HG02973 (cell line): ENCODE data around the gene AGAP3.

Source experiments
- ATAC-seq: cut with Tn5 transposase; IDR thresholded peaks from one replicate; pipeline ENCODE4 v1.9.1; 2021; ENCODE audit warnings: moderate library complexity; ENCODE audit not compliant: unreplicated experiment

Gene AGAP3

DNA sequence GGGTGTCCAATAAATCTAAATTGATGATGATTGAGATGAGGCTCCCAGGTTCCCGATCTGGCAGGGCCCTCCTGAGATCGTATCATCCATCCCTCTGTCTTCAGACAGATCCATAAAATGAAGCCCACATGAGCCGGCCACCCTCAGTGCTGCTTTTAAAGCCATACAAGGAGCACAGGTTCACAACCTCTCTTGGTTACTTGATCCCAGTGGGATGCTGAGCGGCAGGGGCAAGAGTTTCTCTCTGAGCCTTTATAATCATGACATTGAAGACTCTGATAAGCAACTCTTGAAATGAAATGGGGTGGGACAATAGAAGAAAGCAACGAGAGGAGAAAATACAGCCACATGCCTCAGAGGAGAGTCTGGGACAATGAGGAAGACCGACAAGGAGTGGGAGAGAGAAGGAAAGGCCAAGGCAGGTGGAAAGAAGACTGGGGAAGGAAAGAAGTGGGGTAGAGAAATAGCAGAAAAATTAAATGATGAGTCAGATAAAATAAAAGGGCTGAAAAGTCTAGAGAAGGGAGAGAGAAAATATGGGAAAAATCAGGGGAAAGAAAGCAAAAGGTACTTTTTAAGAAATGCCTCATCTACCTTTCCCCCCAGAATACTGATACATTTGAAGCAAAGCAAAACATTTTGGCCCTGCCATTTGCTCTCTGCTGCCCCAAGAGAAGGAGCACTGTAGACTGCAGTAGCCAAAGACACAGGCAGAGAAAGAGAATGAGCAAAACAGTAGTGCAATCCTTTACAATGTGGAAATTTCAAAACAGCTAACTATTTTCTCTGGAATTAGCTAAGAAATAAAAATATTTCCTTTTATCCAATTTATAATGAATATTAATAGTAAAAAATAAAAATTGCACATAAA lies 66.6 kb downstream of the AGAP3 start:
- ATAC-seq: no peak

DNA sequence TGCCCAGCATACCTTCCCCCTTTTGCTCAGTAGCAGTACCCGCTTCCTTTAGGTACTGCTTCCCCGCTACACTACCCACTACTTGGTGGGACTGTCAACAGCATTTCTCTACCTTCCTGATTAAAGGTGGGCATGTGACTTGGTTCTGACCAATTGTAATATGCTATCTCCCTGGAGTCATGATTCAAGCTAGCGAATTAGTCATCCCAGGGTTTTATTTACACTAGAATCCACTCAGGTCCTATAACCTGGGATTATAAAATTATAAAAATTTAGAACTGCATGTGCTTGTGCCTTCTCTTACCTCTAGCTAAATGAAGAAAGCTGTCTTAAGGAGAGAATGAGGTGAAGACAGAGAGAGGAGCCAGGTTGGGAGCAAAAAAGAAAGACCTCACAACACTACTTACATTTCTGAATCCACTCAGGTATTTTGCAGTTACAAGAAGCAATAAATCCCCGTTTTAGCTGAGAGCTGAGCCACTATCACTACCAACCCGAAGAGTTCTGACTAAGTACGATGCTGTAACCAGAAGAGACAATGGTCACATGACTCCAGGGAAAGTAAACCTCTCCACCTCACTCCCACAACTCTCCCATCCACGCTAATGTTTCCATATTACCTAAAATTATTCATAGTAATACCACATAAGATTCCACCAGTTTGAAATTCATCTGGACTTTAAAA lies 71.5 kb downstream of the AGAP3 start:
- ATAC-seq: no peak

DNA sequence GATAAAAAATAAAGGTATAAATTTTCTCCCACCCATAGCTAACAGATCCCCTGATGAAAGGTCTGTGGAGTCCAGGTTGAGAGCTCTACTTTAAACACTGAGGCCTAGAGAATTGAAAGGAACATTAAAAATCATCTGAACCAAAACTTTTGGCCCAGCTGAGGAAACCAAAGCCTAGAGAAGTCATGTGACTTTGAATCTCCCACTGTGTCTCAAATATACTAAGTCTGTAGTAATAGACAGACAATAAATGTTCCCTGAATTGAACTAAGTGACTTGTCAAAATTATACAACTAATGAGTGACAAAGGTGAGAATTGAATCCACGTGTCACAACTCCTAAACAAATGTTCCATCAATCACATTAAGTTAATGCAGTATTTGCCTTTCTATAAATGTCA lies 75.5 kb downstream of the AGAP3 start:
- no peak for ATAC-seq

- ATAC-seq: no peak
Observed at GRCh38 chr7:151166629-151167196, 80.4 kb downstream of the AGAP3 start.

GRCh38 chr7:151167197-151167961 lies 81.1 kb downstream of the AGAP3 start, which contains the start of gene GBX1:
Gene GBX1, minus strand, starts transcription at chr7:151167694. Its CDS starts 146 bp downstream, at chr7:151167548.
- ATAC-seq: no peak

DNA sequence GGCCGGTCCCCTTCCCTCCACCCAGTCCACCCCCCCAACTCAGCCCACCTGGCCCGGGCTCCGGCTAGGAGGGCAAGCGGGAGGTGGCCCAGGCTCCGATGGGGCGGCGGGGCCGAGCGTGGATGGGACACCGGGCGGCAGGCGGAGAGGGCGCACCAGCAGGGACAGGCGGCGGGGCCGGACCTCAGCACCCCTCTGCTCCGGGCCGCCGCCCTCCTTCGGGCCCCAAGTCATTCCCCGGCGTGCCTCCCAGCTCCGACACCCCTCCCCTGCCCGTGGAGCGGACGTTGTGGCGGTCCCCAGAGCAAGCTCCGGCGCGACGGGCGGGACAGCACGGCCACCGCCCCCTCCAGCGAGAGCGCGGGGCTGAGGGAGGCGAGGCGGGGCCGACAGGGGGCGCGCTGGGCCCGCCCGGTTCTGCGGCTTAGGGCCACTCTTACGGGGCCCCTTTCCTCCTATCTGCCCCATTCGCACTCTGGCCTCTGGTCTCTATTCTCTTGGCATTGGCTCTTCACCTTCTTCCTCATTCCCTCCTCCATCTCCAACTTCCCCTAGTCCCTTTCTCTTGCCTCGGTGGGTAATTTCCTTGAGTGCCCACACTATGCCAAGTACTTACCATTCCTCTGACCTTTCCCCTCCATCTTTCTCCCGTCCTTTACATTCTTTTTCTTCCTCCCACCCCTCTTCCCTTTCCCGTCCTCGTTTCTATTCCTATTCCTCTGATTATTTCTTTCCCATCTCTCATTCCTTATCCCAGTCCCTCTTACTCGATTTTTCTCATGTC lies 81.9 kb downstream of the AGAP3 start:
- ATAC-seq: no peak

- no peak for ATAC-seq
Observed at GRCh38 chr7:151168787-151169162, 82.5 kb downstream of the AGAP3 start.

GRCh38 chr7:151172273-151173141 lies 86.2 kb downstream of the AGAP3 start:
- ATAC-seq: no peak

DNA sequence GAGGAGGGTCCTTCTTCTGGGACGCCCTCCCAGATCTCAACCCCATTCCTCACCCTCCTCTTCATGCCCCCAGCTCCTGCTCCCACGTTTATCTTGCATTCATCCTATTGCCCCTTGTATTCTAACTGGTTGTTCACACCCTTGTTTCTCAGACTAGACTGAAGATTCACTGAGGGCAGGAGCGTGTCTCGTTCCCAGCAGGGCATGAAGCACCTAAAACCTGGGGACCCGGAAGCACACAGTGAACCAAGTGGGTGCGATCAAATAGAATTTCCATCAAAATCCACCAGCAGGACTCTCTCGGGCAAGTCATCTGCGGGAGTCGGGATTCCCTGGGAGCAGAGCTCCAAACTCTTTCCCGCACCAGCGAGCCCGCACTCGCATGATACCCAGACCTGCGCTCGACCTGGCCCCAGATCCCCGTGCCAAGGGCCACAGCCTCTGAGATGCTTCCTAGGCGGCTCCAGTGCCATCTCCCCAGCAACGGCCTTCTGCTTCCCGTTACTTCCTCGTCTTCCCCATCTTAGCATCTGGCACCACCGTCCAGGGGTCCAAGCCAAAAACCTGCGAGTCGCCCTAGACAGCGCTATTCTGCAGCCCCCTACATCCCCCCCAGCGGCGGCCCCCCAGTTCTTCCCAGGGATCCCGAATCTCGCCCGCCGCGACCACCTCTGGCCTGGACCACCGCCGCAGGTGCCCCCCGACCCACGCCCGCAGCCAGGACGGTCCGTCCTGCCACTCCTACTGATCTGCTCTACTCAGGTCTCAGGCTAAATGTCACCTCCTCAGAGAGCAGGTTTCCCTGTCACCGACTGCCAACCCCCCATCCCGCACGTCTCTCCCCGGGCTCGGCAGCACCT lies 87.3 kb downstream of the AGAP3 start:
- ATAC-seq: no peak

DNA sequence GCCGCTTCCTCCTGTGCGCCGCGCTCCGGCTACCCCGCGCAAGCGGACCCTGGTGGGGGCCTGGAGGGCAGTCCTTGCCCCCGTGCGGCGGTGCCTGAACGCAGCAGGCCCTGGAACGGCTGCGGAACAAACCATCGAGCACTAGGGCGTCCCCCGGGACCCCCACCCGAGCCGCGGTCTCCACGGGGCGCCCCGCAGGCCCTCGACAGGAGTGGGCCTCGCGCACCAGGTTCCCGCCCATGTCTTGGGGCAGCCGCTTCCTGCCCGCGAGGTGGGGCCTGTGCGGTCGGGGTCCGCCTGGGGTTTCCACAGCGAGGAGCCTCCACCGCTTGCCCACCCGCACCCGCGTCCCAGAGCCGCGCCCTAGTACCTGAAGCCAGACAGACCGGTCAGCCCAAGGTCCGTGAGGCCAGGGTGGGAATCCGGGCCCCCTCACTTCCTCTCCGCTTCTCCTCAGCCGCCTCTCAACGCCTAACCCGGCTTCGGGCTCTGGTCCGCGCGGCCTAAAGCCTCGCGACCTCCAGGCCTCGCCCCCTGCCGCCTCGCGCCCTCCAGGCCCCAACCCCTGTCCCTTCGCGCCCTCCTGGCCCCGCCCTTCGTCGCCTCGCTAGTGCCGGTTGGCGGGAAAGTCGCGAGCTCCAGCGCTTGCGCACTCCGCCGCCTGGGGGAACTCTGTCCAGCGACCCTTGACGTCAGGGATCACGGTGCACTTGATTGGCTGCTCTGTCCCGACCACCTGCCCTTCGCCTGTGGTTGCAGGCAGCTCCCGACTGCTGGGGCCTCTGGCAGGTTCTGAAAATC lies 88.2 kb downstream of the AGAP3 start:
- no peak for ATAC-seq

DNA sequence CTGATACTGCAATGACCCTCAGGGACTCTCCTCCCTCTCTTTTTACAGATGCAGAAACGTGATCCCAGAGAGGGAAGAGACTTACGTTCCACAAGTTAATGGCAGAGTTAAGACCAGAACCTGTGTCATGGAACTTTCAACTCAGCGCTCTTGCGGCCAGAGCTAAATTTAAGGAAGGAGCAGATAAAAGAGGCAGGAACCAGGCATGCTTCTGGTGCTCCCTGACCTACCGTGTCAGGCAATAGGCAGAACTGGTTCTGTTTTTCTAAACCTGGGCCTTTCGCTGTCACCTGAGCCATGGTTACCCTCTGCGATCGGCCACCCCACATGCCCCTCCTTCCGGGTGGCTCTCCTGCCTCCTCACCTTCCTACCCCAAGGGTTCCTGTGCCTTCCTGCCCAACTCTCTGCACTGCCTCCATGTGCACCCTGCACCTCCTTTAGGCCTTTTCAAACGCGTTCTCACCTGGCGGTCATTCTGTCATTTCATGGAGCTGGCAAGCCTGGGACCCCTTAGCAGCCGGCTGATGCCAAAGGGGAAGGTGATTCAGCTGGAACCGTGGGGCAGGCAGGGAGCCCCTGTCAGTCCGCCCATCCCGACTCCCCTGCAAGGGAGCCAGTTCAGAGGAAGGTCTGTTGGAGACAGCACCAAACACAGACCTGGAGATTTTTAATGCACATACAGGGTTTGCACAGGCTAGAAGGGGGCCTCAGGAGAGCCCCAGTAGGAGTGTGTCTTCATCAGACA lies 88.9 kb downstream of the AGAP3 start:
- ATAC-seq: no peak

- no peak for ATAC-seq
Observed at GRCh38 chr7:151175793-151176311, 89.6 kb downstream of the AGAP3 start.

GRCh38 chr7:151176401-151176800 lies 90.1 kb downstream of the AGAP3 start:
- no peak for ATAC-seq

DNA sequence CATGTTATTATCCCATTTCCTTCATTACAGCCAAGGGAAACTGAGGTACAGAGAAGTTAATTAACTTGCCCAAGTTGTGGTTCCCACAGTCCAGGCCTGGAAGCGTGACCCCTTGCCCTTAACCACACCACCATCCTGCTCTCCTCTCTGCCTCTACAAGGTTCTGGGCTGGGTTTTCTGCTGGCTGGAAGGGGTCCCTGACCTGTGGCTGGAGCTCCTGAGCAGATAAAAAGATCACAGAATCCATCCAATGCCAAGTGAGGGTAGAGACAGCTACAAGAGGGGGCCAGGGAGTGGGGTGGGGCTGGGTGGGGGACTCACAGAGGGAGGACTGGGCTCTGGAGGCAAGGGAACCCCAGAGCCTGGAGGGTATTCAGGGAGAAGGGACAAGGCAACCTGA lies 91.0 kb downstream of the AGAP3 start:
- no peak for ATAC-seq

- no peak for ATAC-seq
Observed at GRCh38 chr7:151178236-151178635, 92.0 kb downstream of the AGAP3 start.

GRCh38 chr7:151178831-151179230 lies 92.6 kb downstream of the AGAP3 start:
- no peak for ATAC-seq
